ENCODE data around the gene TUBGCP4. TPM values are rescaled to one million over a fixed set of nuclear protein-coding genes. Genes with fewer than 3 reads are reported as not detected.

TUBGCP4 gene
- total and polyA plus RNA-seq, 2 of the 4 experiments (the other 2 are of a cell fraction): 7.9 to 12.7 TPM

GRCh38 chr15:43439268-43439667, 68.4 kb downstream of the TUBGCP4 start:
- intact Hi-C loops (cut with micrococcal nuclease) (no loop called here), in situ Hi-C loops (cut with MboI; ENCODE audit: low sequenced_read_pairs) (no loop called here), dilution Hi-C loops (cut with HindIII; ENCODE audit: low sequenced_read_pairs, unreplicated experiment) (no loop called here)
- Histone ChIP-seq H2BK120ac (ENCODE audit: low read depth, low read length) (no peak overlapping the region), H3K18ac (ENCODE audit: low read depth, low read length) (no peak overlapping the region), H2BK15ac (ENCODE audit: low read depth, low read length) (no peak overlapping the region), H3K56ac (ENCODE audit: extremely low read depth, insufficient read depth, low read length) (no peak overlapping the region), H3K36me3 (ENCODE audit: control insufficient read depth, insufficient read depth, low read length) (peaks cover 29% of the 10 kb centered on the region), H3K9ac (ENCODE audit: low read depth, low read length) (no peak overlapping the region), H3K14ac (replicated peaks; ENCODE audit: low read depth, low read length) (no peak overlapping the region), H4K5ac (ENCODE audit: low read depth, low read length) (no peak overlapping the region), H3K9me3 (ENCODE audit: control insufficient read depth, insufficient read depth, low read length) (no peaks in the 10 kb centered on the region), H2AK5ac (ENCODE audit: low read depth, low read length) (no peak overlapping the region), H3K79me1 (ENCODE audit: low read depth in 1 of 2, low read length in 2 of 2) (no peaks in the 10 kb centered on the region; a peak in 2 of 4 replicates), H3K27me3 (ENCODE audit: control insufficient read depth, insufficient read depth, low read length) (no peaks in the 10 kb centered on the region), H3K4ac (ENCODE audit: low read depth, low read length) (no peak overlapping the region), H2AK9ac (replicated peaks; ENCODE audit: low read depth, low read length, poor library complexity) (no peak overlapping the region), H4K8ac (ENCODE audit: low read depth in 2 of 2, low read length in 2 of 2) (no peak overlapping the region), H3K27ac (ENCODE audit: insufficient read depth, low read length) (no peak overlapping the region), H4K91ac (ENCODE audit: insufficient read depth, low read depth, low read length) (no peak overlapping the region), H4K20me1 (ENCODE audit: insufficient read depth, low read length) (no peaks in the 10 kb centered on the region; the same call in 1 of the 2 replicates), H2AFZ (replicated peaks; ENCODE audit: low read length, poor library complexity) (no peak overlapping the region), H2BK5ac (ENCODE audit: low read depth, low read length, poor library complexity, severe bottlenecking) (no peak overlapping the region), H2BK20ac (ENCODE audit: low read depth, low read length) (no peak overlapping the region), H3K4me2 (ENCODE audit: low read depth, low read length) (no peak overlapping the region), H3K4me3 (ENCODE audit: insufficient read depth, low read depth, low read length) (no peak overlapping the region), H3K9me1 (ENCODE audit: insufficient read depth, low read length) (no peaks in the 10 kb centered on the region), H3K23ac (ENCODE audit: low read depth, low read length) (no peak overlapping the region), H3K4me1 (ENCODE audit: control insufficient read depth, insufficient read depth, low read length) (peaks cover 4% of the 10 kb centered on the region)
- ATAC-seq (ENCODE audit: low read depth) (no peak), DNase-seq (no peak)
- TF ChIP-seq MAFK (IDR thresholded peaks at IDR 0.05; ENCODE audit: low read depth, low read length) (no peak), MAZ (IDR thresholded peaks at IDR 0.05; ENCODE audit: borderline replicate concordance, low read depth, low read length) (no peak), BHLHE40 (IDR thresholded peaks at IDR 0.05; ENCODE audit: low read depth, low read length) (no peak), RFX5 (IDR thresholded peaks at IDR 0.05; ENCODE audit: low read depth, low read length) (no peak)
- POLR2A ChIA-PET (ENCODE audit: unreplicated experiment): no interaction called here
- CTCF ChIA-PET: no interaction called here
- WGBS, 2 experiments (ENCODE audit: extremely low coverage in 2 of 2, insufficient read length in 1 of 2): no CpG with 5 or more reads among the region's 3 CpGs
- no TSS peak for BruUV-seq (replicated peaks)
